GM18870 (cell line): Measurements from ENCODE around the gene PSMA4.
"Not testable (repeated sequence)": the region's sequence is repeated elsewhere in the genome, so short reads cannot be mapped to it uniquely, and the experiment has no call there.

Source experiments
- ATAC-seq: cut with Tn5 transposase; IDR thresholded peaks from one replicate; pipeline ENCODE4 v1.9.1; 2021; ENCODE audit warnings: moderate library complexity; ENCODE audit not compliant: unreplicated experiment

Gene PSMA4

GRCh38 chr15:78540141-78540870 lies at the start of gene PSMA4:
Gene PSMA4, plus strand, starts transcription at chr15:78540444. Its CDS starts 1,484 bp downstream, at chr15:78541928.
- ATAC-seq = peak; percentile 63

GRCh38 chr15:78492872-78493271 lies 47.4 kb upstream of the PSMA4 start:
- no peak for ATAC-seq

GRCh38 chr15:78501857-78502256 lies 38.4 kb upstream of the PSMA4 start:
- ATAC-seq = no peak

GRCh38 chr15:78502641-78503040 lies 37.6 kb upstream of the PSMA4 start:
- no peak for ATAC-seq

DNA sequence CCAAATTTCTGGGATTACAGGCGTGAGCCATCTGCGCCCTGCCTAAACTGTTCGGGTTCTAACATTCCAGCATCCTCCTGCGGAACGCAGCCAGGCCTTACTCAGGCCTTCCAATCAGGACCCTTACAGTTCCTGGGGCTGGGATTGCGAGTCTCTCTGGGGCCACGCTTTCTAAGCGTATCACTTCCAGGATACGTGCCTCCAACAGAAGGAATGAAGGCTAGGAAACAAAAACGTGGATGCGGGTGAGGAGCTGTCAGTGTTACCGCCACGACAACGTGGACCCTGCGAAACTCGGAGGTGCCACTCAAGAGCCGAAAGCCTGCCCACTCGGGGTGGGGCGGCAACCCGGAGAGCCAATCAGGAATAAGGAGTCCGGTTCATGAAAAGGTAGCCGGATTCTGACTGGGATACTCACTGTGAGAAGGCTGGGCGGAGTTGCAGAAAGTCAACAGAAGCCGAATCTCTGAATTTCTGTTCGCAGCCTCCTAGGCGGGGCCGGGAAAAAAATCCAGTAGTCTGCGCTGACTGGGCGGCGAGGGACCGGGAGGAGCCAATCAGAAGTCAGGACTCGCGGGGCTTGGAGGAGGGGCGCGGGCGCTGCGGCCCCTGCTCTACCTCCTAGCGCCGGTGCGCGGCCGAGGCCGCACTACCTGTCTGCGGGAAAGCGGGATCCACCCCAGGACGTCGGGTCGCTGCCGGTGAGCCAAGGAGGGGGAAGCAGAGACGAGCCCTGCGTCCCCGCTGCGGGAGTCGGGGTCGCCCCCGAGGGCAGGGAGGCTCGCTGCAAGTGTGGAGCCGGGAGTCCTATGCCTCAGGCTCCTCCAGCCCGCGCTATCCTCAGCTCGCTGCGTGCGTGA lies 33.0 kb upstream of the PSMA4 start, which contains the start of gene HYKK:
TSS of gene HYKK (plus strand) at position 607 of the 860 bp plus-strand sequence. CDS start 5,512 bp downstream, outside the sequence.
- peak; percentile 86 for ATAC-seq

GRCh38 chr15:78507831-78508160 lies 32.4 kb upstream of the PSMA4 start:
- peak; percentile 5 for ATAC-seq

- ATAC-seq = no peak
Measured at GRCh38 chr15:78508272-78508671, 32.0 kb upstream of the PSMA4 start.

- no peak for ATAC-seq
Measured at GRCh38 chr15:78509726-78510312, 30.4 kb upstream of the PSMA4 start.

DNA sequence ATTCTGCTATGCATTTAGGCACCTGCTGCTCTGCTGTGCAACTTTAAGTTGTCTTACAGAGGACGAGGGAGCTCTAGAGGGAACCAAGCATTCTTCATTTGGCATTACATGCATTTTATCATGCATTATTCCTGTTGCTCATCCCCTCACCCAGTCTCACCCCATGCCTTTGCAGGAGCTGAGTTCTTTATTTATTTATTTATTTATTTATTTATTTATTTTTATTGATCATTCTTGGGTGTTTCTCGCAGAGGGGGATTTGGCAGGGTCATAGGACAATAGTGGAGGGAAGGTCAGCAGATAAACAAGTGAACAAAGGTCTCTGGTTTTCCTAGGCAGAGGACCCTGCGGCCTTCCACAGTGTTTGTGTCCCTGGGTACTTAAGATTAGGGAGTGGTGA lies 20.2 kb upstream of the PSMA4 start:
- ATAC-seq = not testable (repeated sequence)

DNA sequence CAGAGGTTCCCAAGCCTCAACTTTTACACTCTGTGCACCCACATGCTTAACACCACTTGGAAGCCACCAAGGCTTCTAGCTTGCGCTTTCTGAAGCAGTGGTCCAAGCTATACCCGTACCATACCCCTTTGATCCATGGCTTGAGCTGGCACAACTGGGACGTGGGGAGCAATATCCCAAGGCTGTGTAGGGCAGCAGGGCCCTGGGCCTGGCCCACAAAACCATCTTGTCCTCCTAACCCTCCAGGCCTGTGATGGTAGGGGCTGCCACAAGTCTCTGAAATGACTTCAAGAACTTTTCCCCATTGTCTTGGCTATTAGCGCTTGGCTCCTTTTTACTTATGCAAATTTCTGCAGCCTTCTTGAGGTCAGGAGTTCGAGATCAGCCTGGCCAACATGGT lies 16.0 kb upstream of the PSMA4 start:
- no peak for ATAC-seq

DNA sequence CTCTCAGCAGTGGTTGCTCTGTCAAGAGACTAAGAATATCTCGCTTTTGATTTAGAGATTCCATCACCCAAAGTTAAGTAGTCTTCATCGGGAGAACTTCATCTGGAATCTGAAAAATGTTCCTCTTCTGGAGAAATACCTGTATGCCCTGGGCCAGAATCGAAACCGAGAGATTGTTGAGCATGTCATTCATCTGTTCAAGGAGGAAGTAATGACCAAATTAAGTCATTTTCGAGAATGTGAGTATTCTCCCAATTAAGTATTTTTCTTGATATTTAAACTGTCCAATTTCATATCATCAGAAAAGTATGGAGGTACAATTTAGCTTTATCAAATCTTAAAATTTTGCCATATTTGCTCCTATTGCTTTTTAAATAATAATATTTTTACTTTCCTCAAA lies 12.9 kb upstream of the PSMA4 start:
- ATAC-seq = no peak

GRCh38 chr15:78533331-78533730 lies 6.9 kb upstream of the PSMA4 start:
- ATAC-seq = no peak

DNA sequence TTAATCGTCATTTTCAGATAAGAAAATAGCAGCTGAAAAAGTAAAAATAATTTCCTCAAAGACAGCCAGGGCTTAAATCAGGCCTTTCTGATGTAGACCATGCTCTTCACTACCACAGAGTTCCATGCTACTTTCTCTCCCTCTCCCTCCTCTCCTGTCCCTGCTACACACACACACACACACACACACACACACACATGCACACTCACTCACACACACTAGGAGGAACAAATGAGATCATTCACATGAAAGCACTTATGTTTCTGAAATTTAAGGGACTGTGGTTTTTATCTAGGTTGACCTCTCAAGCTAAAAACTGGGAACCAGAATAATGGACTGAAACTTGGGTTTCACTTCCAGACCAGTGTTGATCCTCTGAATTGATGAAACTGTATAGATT lies 4.1 kb upstream of the PSMA4 start:
- no peak for ATAC-seq

DNA sequence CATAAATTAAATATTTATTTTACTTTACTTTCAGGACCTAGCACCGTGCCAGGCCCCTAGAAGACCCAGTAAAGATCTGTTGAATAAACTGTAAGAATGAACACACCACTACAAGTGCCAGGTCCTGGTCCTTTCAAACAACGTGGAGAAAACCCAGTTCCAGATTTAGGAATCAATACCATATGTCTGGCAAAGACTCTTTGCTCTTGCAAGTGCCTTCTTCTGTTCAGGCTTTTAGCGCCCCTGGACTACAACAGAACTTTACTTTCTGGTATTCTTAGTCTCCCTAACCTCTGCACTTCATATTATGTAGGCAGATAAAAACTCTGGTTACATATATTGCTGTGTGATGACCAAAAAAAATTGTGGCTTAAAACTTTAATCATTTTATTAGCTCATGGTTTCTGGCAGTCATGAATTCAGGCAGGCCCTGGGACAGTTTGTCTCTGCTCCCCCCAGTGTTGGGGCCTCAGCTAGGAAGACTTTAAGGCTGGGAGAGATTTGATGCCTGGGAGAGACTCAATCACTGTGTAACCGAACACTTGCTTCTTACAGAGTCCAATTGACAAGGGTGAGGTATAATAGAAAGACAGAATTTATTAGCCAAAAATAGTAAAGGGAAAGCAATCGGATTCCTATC lies 2.9 kb upstream of the PSMA4 start:
- no peak for ATAC-seq

DNA sequence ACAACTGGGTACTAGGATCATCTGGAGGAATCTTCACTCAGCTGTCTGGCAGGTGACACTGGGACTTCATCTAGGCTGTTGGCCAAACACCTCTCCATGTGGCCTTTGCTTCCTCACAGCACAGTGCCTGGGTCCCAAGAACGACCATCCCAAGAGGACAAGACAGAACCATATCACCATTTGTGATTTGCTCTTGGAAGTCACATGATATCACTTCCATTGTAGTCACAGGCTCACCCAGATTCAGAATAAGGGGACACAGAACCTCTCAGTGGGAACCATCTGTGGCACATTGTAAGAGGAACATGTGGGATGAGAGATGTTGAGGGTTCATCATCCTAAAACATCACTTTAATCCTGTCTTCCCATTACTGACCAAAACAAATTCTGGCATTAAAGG lies 1.9 kb upstream of the PSMA4 start:
- no peak for ATAC-seq

DNA sequence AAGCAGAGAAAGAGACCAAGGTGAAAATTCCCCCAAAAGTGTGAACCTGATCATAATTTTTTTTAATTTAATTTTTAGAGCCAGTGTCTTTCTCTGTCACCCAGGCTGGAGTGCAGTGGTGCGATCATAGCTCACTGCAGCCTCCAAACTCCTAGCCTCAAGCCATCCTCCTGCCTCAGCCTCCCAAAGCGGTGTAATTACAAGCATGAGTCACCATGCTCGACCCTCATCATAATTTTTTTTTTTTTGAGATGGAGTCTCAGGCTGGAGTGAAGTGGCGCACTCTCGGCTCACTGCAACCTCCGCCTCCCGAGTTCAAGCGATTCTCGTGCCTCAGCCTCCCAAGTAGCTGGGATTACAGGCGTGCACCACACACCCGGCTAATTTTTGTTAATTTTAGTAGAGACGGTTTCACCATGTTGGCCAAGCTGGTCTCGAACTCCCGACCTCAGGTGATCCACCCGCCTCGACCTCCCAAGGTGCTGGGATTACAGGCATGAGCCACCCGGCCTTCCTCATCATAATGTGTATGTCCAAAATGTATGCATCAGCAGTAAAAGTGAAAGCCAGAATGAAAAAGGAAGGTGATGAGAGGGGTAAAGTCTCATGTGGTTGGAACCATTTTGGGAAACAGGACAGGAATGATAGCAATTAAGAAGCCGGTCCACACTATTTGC lies 642 bp upstream of the PSMA4 start:
- not testable (repeated sequence) for ATAC-seq

- no peak for ATAC-seq
Measured at GRCh38 chr15:78540871-78541743, 863 bp downstream of the PSMA4 start.

DNA sequence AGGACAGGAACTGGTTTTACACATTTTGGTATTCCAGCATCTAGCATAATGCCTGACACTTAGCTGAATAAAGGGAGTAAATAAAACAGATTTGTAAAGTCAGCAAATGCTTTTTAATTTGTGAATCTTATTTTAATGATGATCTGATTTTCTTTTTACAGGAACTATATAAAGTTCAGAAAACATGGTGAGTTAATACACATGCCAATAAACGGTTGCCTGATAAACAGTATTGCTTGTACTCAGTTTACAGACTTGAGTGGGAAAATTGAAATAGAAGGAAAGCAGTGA lies 1.4 kb downstream of the PSMA4 start:
- ATAC-seq = no peak

- no peak for ATAC-seq
Measured at GRCh38 chr15:78542647-78543046, 2.4 kb downstream of the PSMA4 start.

GRCh38 chr15:78550194-78550593 lies 9.9 kb downstream of the PSMA4 start:
- ATAC-seq = no peak
